Endodermal cell (in vitro differentiated cells): ENCODE data around the gene ATP10A. TPM values are rescaled to one million over a fixed set of nuclear protein-coding genes. Genes with fewer than 3 reads are reported as not detected.

ENCODE experiments used
- DNase-seq: peaks from one replicate; pipeline ENCODE4 v3.0.0-alpha.2; 2017
- H3K27ac ChIP-seq: 2 replicates; pipeline ENCODE4 v1.5.1; 2013; ENCODE audit warnings: mild to moderate bottlenecking, low read depth, low read length, moderate library complexity
- H3K27me3 ChIP-seq: 2 replicates; pipeline ENCODE4 v1.6.1; 2013; ENCODE audit warnings: mild to moderate bottlenecking, low read length, moderate library complexity; ENCODE audit not compliant: insufficient read depth, control insufficient read depth, poor library complexity, severe bottlenecking
- H3K36me3 ChIP-seq: 2 replicates; pipeline ENCODE4 v1.7.0; 2013; ENCODE audit warnings: mild to moderate bottlenecking, low read length, moderate library complexity; ENCODE audit not compliant: control insufficient read depth, insufficient read depth
- H3K4me1 ChIP-seq: one replicate; pipeline ENCODE4 v1.7.0; 2013; ENCODE audit warnings: low read length; ENCODE audit not compliant: control insufficient read depth, insufficient read depth
- H3K4me3 ChIP-seq: 2 replicates; pipeline ENCODE4 v1.5.1; 2013; ENCODE audit warnings: mild to moderate bottlenecking, low read length, moderate library complexity
- H3K9ac ChIP-seq: 2 replicates; pipeline ENCODE4 v1.6.1; 2013; ENCODE audit warnings: mild to moderate bottlenecking, low read length, moderate library complexity; ENCODE audit not compliant: poor library complexity, severe bottlenecking; ENCODE audit errors: extremely low read depth
- H3K9me3 ChIP-seq: 2 replicates; pipeline ENCODE4 v1.6.1; 2013; ENCODE audit warnings: mild to moderate bottlenecking, low read length, moderate library complexity; ENCODE audit not compliant: control insufficient read depth
- H3K27ac Mint-ChIP-seq: 2 replicates; pipeline ENCODE4 v1.8.0; 2020; ENCODE audit warnings: mixed read lengths
- H3K27me3 Mint-ChIP-seq: 2 replicates; pipeline ENCODE4 v1.8.0; 2021; ENCODE audit warnings: mild to moderate bottlenecking, mixed read lengths; ENCODE audit not compliant: insufficient read depth
- H3K36me3 Mint-ChIP-seq: 2 replicates; pipeline ENCODE4 v1.8.0; 2020; ENCODE audit warnings: low read depth, mixed read lengths
- H3K4me1 Mint-ChIP-seq: 2 replicates; pipeline ENCODE4 v1.8.0; 2020; ENCODE audit warnings: mixed read lengths
- H3K4me3 Mint-ChIP-seq: 2 replicates; pipeline ENCODE4 v1.8.0; 2020; ENCODE audit warnings: mild to moderate bottlenecking, moderate library complexity, mixed read lengths
- H3K9me3 Mint-ChIP-seq: 2 replicates; pipeline ENCODE4 v1.8.0; 2020; ENCODE audit warnings: mild to moderate bottlenecking, mixed read lengths
- WGBS, 2 experiments: methylation state at CpG; one replicate each; pipeline versions ENCODE4 v1.1.5 to v1.1.7; 2013; ENCODE audit warnings: missing lambda C conversion rate in 2 of 2, mixed read lengths in 1 of 2; ENCODE audit not compliant: insufficient coverage in 1 of 2, insufficient read length in 1 of 2; 5-methylcytosine and 5-hydroxymethylcytosine counted together
- total RNA-seq, 2 donors: library from RNA; stranded (reverse); fragmentation: NEBNext Ultra II Directional in 1 of 2; extraction: Animal tissue kit (Norgen Biotek cat#: 25700) in 1 of 2; gene quantifications; 2 replicates in 1 of 2; 3 replicates in 1 of 2; pipeline ENCODE4 v1.2.1, GENCODE V29; 2021
- TF ChIP-seq, protein P1 (sequence below): fragments of 200-600 bp; sonication (generic); conservative IDR thresholded peaks from 2 replicates; pipeline ENCODE4 v1.5.0; 2021; ENCODE audit warnings: antibody characterized with exemption, mild to moderate bottlenecking

The ATP10A gene
- total RNA-seq, 2 donors from 2014 or later, result 0.04 to 1.2 TPM

DNA sequence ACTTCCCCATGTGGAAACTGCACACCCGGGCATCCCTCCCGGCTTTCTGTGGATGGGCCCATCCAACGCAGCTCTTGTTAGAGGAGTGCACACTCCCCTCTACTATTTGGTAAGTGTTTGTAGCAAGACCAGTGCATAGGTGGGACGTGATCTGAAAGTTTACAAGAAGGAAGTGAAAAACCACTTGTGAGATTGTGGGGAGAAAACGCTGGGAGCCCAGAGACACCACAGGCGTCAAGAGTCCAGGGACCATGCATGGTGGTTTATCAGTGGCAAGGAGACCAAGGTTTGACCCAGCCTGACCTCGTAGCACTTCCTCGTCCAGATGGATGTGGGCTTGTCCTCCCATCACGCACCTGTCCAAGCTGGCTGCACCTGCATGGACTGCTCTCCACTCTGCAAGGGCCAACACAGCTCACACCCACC lies 51.6 kb downstream of the ATP10A start:
- Mint-ChIP-seq H3K27ac (no peak overlapping the region), H3K9me3 (no peaks in the 10 kb centered on the region), H3K36me3 (no peaks in the 10 kb centered on the region), H3K27me3 (peaks cover 85% of the 10 kb centered on the region), H3K4me3 (no peak overlapping the region), H3K4me1 (peaks cover 12% of the 10 kb centered on the region)
- peaks cover 77% of the 10 kb centered on the region for H3K27me3 ChIP-seq
- H3K4me3 ChIP-seq, result no peak overlapping the region
- no peak overlapping the region for H3K9ac ChIP-seq
- H3K4me1 ChIP-seq, result no peaks in the 10 kb centered on the region
- H3K9me3 ChIP-seq, result no peaks in the 10 kb centered on the region
- TF ChIP-seq, protein P1, sequence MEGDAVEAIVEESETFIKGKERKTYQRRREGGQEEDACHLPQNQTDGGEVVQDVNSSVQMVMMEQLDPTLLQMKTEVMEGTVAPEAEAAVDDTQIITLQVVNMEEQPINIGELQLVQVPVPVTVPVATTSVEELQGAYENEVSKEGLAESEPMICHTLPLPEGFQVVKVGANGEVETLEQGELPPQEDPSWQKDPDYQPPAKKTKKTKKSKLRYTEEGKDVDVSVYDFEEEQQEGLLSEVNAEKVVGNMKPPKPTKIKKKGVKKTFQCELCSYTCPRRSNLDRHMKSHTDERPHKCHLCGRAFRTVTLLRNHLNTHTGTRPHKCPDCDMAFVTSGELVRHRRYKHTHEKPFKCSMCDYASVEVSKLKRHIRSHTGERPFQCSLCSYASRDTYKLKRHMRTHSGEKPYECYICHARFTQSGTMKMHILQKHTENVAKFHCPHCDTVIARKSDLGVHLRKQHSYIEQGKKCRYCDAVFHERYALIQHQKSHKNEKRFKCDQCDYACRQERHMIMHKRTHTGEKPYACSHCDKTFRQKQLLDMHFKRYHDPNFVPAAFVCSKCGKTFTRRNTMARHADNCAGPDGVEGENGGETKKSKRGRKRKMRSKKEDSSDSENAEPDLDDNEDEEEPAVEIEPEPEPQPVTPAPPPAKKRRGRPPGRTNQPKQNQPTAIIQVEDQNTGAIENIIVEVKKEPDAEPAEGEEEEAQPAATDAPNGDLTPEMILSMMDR, result no peak
- no peak for DNase-seq
- H3K27ac ChIP-seq, result no peak overlapping the region
- H3K36me3 ChIP-seq, result no peaks in the 10 kb centered on the region
- 95 to 96% methylated on average over 4 to 9 of the region's 9 CpGs for WGBS, 2 experiments

- DNase-seq, result peak; percentile 66
- Histone ChIP-seq H3K27ac (peak overlapping the region; percentile 30), H3K4me3 (no peak overlapping the region), H3K9me3 (no peaks in the 10 kb centered on the region), H3K4me1 (no peaks in the 10 kb centered on the region), H3K36me3 (no peaks in the 10 kb centered on the region), H3K9ac (no peak overlapping the region), H3K27me3 (peaks cover 74% of the 10 kb centered on the region)
- 67 to 73% methylated on average over 9 to 13 of the region's 13 CpGs for WGBS, 2 experiments
- no peaks in the 10 kb centered on the region for H3K36me3 Mint-ChIP-seq
- peak overlapping the region; percentile 68 for H3K27ac Mint-ChIP-seq
- TF ChIP-seq, protein P1, result no peak
- peaks cover 12% of the 10 kb centered on the region for H3K4me1 Mint-ChIP-seq
- no peaks in the 10 kb centered on the region for H3K9me3 Mint-ChIP-seq
- peaks cover 83% of the 10 kb centered on the region for H3K27me3 Mint-ChIP-seq
- no peak overlapping the region for H3K4me3 Mint-ChIP-seq
These were observed 52.5 kb downstream of the ATP10A start for GRCh38 chr15:25810631-25811091.

DNA sequence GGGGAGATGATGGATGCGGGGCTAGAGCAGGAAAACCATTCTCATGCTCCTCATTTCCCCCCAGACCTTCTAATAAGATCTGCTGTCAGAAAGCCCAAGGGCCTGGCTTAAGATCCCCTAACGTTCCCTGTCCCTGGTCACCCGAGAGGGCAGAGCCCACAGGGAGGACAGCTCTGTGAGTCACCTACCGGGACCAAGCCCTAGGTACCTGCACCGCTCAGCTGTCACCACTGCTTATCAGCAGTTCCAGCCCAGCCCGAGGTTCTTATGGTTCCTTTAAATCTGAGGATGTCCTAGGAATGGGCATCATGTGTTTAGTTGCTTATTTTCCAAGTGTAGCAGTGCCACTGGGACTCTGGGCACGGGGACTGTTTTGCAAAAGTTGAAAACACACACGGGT lies 53.0 kb downstream of the ATP10A start:
- H3K36me3 ChIP-seq, result no peaks in the 10 kb centered on the region
- Mint-ChIP-seq H3K9me3 (no peaks in the 10 kb centered on the region), H3K27ac (no peak overlapping the region), H3K4me1 (peaks cover 12% of the 10 kb centered on the region), H3K36me3 (no peaks in the 10 kb centered on the region), H3K27me3 (peaks cover 78% of the 10 kb centered on the region), H3K4me3 (no peak overlapping the region)
- TF ChIP-seq, protein P1, result no peak
- 90% methylated on average over 3 to 8 of the region's 8 CpGs for WGBS, 2 experiments
- H3K9ac ChIP-seq, result no peak overlapping the region
- H3K27ac ChIP-seq, result no peak overlapping the region
- DNase-seq, result no peak
- peaks cover 69% of the 10 kb centered on the region for H3K27me3 ChIP-seq
- H3K4me1 ChIP-seq, result no peaks in the 10 kb centered on the region
- no peaks in the 10 kb centered on the region for H3K9me3 ChIP-seq
- no peak overlapping the region for H3K4me3 ChIP-seq
